ENCODE measurements around the gene SPACA4. TPM values are rescaled to one million over a fixed set of nuclear protein-coding genes. Genes with fewer than 3 reads are reported as not detected.

The SPACA4 gene
- total and polyA plus RNA-seq, 4 donors: 0.18 TPM; not detected in 3

- H3K4me3 ChIP-seq (ENCODE audit: low read length in 2 of 2): peak overlapping the region; percentile 20 to 43
- DNase-seq (peak; percentile 88 to 89), ATAC-seq (ENCODE audit: low FRiP score) (peak; percentile 75)
- 8% methylated on average over 27 to 29 of the region's 29 CpGs for WGBS, 2 donors
- no peaks in the 10 kb centered on the region for H3K4me1 ChIP-seq (ENCODE audit: control insufficient read depth in 1 of 2, insufficient read depth in 2 of 2, low read length in 2 of 2)
- no peaks in the 10 kb centered on the region for H3K36me3 ChIP-seq (ENCODE audit: control insufficient read depth in 1 of 2, insufficient read depth in 2 of 2, low read length in 1 of 2)
- H3K27ac ChIP-seq (ENCODE audit: low read depth in 1 of 2, low read length in 2 of 2): peak overlapping the region; percentile 83 to 93
- no peaks in the 10 kb centered on the region for H3K9me3 ChIP-seq (ENCODE audit: control insufficient read depth, low read length)
- intact Hi-C loops (cut with DNase I): loop anchor here in 1 of 2 donors (10.0 kb wide), 1 partner anchor 1363 kb away; the partner anchor contains the start of gene INAFM1
- H3K27me3 ChIP-seq (ENCODE audit: control insufficient read depth in 1 of 2, insufficient read depth in 2 of 2, low read length in 1 of 2): no peaks in the 10 kb centered on the region
Measured at GRCh38 chr19:48637948-48638830, 31.6 kb downstream of the SPACA4 start.

GRCh38 chr19:48638831-48639381 lies 32.4 kb downstream of the SPACA4 start:
- no peak overlapping the region for H3K4me3 ChIP-seq (ENCODE audit: low read length in 2 of 2)
- no peaks in the 10 kb centered on the region for H3K27me3 ChIP-seq (ENCODE audit: control insufficient read depth in 1 of 2, insufficient read depth in 2 of 2, low read length in 1 of 2)
- no peaks in the 10 kb centered on the region for H3K4me1 ChIP-seq (ENCODE audit: control insufficient read depth in 1 of 2, insufficient read depth in 2 of 2, low read length in 2 of 2)
- peak overlapping the region in 1 of 2 donors; percentile 93 for H3K27ac ChIP-seq (ENCODE audit: low read depth in 1 of 2, low read length in 2 of 2)
- no peaks in the 10 kb centered on the region for H3K9me3 ChIP-seq (ENCODE audit: control insufficient read depth, low read length)
- intact Hi-C loops (cut with DNase I): loop anchor here in 1 of 2 donors (10.0 kb wide), 1 partner anchor 1364 kb away; the partner anchor contains the start of gene INAFM1
- 69 to 76% methylated on average over 16 of the region's 16 CpGs for WGBS, 2 donors
- H3K36me3 ChIP-seq (ENCODE audit: control insufficient read depth in 1 of 2, insufficient read depth in 2 of 2, low read length in 1 of 2): no peaks in the 10 kb centered on the region
- ATAC-seq (ENCODE audit: low FRiP score): no peak
- no peak for DNase-seq

- Histone ChIP-seq H3K4me1 (ENCODE audit: control insufficient read depth in 1 of 2, insufficient read depth in 2 of 2, low read length in 2 of 2) (no peaks in the 10 kb centered on the region), H3K36me3 (ENCODE audit: control insufficient read depth in 1 of 2, insufficient read depth in 2 of 2, low read length in 1 of 2) (no peaks in the 10 kb centered on the region), H3K4me3 (ENCODE audit: low read length in 2 of 2) (no peak overlapping the region), H3K27ac (ENCODE audit: low read depth in 1 of 2, low read length in 2 of 2) (no peak overlapping the region), H3K9me3 (ENCODE audit: control insufficient read depth, low read length) (no peaks in the 10 kb centered on the region), H3K27me3 (ENCODE audit: control insufficient read depth in 1 of 2, insufficient read depth in 2 of 2, low read length in 1 of 2) (no peaks in the 10 kb centered on the region)
- no peak for DNase-seq
- intact Hi-C loops (cut with DNase I): loop anchor here in 1 of 2 donors (10.0 kb wide), 3 partner anchors 205 to 1365 kb away; partner anchors contain the start of gene INAFM1
- ATAC-seq (ENCODE audit: low FRiP score): no peak
- WGBS, 2 donors: 65 to 74% methylated on average over 33 of the region's 33 CpGs
Measured at GRCh38 chr19:48639483-48640375, 33.2 kb downstream of the SPACA4 start.

GRCh38 chr19:48641850-48642249 lies 35.3 kb downstream of the SPACA4 start:
- H3K4me3 ChIP-seq (ENCODE audit: low read length in 2 of 2): no peak overlapping the region
- H3K27ac ChIP-seq (ENCODE audit: low read depth in 1 of 2, low read length in 2 of 2): no peak overlapping the region
- peaks cover 0 to 3% of the 10 kb centered on the region in 2 donors for H3K4me1 ChIP-seq (ENCODE audit: control insufficient read depth in 1 of 2, insufficient read depth in 2 of 2, low read length in 2 of 2)
- intact Hi-C loops (cut with DNase I): loop anchor here in 1 of 2 donors (10.0 kb wide), 2 partner anchors 203 to 333 kb away; no protein-coding TSS in a partner anchor
- H3K27me3 ChIP-seq (ENCODE audit: control insufficient read depth in 1 of 2, insufficient read depth in 2 of 2, low read length in 1 of 2): no peaks in the 10 kb centered on the region
- ATAC-seq (ENCODE audit: low FRiP score) (no peak), DNase-seq (no peak)
- H3K36me3 ChIP-seq (ENCODE audit: control insufficient read depth in 1 of 2, insufficient read depth in 2 of 2, low read length in 1 of 2): no peaks in the 10 kb centered on the region
- 95 to 97% methylated on average over 2 of the region's 2 CpGs for WGBS, 2 donors
- H3K9me3 ChIP-seq (ENCODE audit: control insufficient read depth, low read length): no peaks in the 10 kb centered on the region

- intact Hi-C loops (cut with DNase I): loop anchor here in 1 of 2 donors (10.0 kb wide), 2 partner anchors 202 to 332 kb away; no protein-coding TSS in a partner anchor
- no peak for ATAC-seq (ENCODE audit: low FRiP score)
- 91% methylated on average over 5 of the region's 5 CpGs for WGBS, 2 donors
Measured at GRCh38 chr19:48642862-48643261, 36.3 kb downstream of the SPACA4 start.

GRCh38 chr19:48644355-48644754 lies 37.8 kb downstream of the SPACA4 start:
- H3K4me1 ChIP-seq (ENCODE audit: control insufficient read depth in 1 of 2, insufficient read depth in 2 of 2, low read length in 2 of 2): peaks cover 0 to 3% of the 10 kb centered on the region in 2 donors
- no peaks in the 10 kb centered on the region for H3K27me3 ChIP-seq (ENCODE audit: control insufficient read depth in 1 of 2, insufficient read depth in 2 of 2, low read length in 1 of 2)
- H3K27ac ChIP-seq (ENCODE audit: low read depth in 1 of 2, low read length in 2 of 2): no peak overlapping the region
- no peak for ATAC-seq (ENCODE audit: low FRiP score)
- no peak for DNase-seq
- H3K4me3 ChIP-seq (ENCODE audit: low read length in 2 of 2): no peak overlapping the region
- no peaks in the 10 kb centered on the region for H3K9me3 ChIP-seq (ENCODE audit: control insufficient read depth, low read length)
- 63 to 75% methylated on average over 4 of the region's 4 CpGs for WGBS, 2 donors
- H3K36me3 ChIP-seq (ENCODE audit: control insufficient read depth in 1 of 2, insufficient read depth in 2 of 2, low read length in 1 of 2): no peaks in the 10 kb centered on the region
- intact Hi-C loops (cut with DNase I): loop anchor here in 1 of 2 donors (10.0 kb wide), 2 partner anchors 200 to 330 kb away; no protein-coding TSS in a partner anchor

More at GRCh38 chr19:48642862-48643261, 36.3 kb downstream of the SPACA4 start:
- no peak for DNase-seq
- Histone ChIP-seq H3K27me3 (ENCODE audit: control insufficient read depth in 1 of 2, insufficient read depth in 2 of 2, low read length in 1 of 2) (no peaks in the 10 kb centered on the region), H3K27ac (ENCODE audit: low read depth in 1 of 2, low read length in 2 of 2) (no peak overlapping the region), H3K4me1 (ENCODE audit: control insufficient read depth in 1 of 2, insufficient read depth in 2 of 2, low read length in 2 of 2) (peaks cover 0 to 3% of the 10 kb centered on the region in 2 donors), H3K9me3 (ENCODE audit: control insufficient read depth, low read length) (no peaks in the 10 kb centered on the region), H3K36me3 (ENCODE audit: control insufficient read depth in 1 of 2, insufficient read depth in 2 of 2, low read length in 1 of 2) (no peaks in the 10 kb centered on the region), H3K4me3 (ENCODE audit: low read length in 2 of 2) (no peak overlapping the region)

- Histone ChIP-seq H3K36me3 (ENCODE audit: control insufficient read depth in 1 of 2, insufficient read depth in 2 of 2, low read length in 1 of 2) (no peaks in the 10 kb centered on the region), H3K9me3 (ENCODE audit: control insufficient read depth, low read length) (no peaks in the 10 kb centered on the region), H3K27ac (ENCODE audit: low read depth in 1 of 2, low read length in 2 of 2) (peak overlapping the region in 1 of 2 donors; percentile 18), H3K4me3 (ENCODE audit: low read length in 2 of 2) (peak overlapping the region in 1 of 2 donors; percentile 8), H3K27me3 (ENCODE audit: control insufficient read depth in 1 of 2, insufficient read depth in 2 of 2, low read length in 1 of 2) (no peaks in the 10 kb centered on the region), H3K4me1 (ENCODE audit: control insufficient read depth in 1 of 2, insufficient read depth in 2 of 2, low read length in 2 of 2) (peaks cover 0 to 3% of the 10 kb centered on the region in 2 donors)
- intact Hi-C loops (cut with DNase I): loop anchor here in 1 of 2 donors (5.0 to 10.0 kb wide), 3 partner anchors 72 to 330 kb away; partner anchors contain the start of gene MAMSTR
- ATAC-seq (ENCODE audit: low FRiP score) (peak; percentile 90), DNase-seq (peak; percentile 87)
- 0 to 1% methylated on average over 25 of the region's 25 CpGs for WGBS, 2 donors
Measured at GRCh38 chr19:48644839-48645619, 38.5 kb downstream of the SPACA4 start.
